GM19328 (cell line): ENCODE results near the gene IBSP.

Source experiments
- ATAC-seq: cut with Tn5 transposase; IDR thresholded peaks from one replicate; pipeline ENCODE4 v1.9.1; 2021; ENCODE audit warnings: mild to moderate bottlenecking, moderate library complexity; ENCODE audit not compliant: unreplicated experiment

Gene IBSP

DNA sequence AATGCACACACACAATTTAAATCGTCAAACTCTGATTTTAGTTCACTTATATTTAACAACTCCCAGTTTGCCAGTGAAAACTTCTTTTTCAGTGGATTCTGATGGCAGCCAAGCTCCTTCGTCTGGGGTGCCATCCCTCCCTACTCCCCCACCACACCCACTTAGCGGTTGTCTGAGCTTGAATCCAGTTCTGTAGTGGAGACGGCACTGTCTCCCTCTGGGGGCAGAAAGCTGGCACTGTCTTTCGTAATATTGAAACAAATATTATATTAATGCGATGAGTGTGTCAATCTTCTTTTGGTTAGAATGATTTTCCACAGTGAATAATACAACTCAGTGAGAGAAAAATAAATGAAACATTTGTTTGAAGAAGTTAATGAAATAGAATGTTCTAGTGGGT lies 38.9 kb downstream of the IBSP start:
- no peak for ATAC-seq

DNA sequence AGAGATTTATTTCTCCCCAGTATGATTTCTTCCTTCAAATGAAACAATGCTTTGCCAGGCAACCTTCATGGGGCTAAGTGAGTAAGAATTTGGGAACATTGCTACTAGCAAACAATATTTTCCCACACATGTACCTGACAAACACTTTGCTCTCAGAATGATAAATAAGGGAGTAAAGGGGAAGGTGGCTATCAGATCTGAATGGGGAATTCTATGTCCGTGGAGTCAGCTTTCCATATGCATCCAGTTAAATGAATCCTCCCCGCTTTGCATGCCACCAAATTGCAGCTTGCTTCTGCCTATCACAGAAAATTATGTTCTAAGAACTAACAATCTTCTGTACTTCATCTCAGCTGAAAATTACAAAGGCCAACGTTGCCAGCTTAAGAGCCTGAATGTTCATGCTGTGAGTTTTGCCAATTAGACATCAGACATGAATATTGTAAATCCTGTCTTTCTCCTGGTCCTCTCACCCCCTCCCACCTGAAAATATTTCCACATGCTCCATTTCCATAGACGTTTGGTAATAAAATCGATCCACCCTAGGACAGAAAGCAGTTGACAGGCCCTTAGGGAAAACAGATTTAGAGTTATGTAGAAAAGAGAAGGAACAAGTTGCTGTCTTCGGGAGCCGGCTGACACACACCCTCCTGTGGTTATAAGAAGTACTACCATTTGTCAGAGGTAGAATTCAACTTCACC lies 39.7 kb downstream of the IBSP start:
- peak; percentile 72 for ATAC-seq

DNA sequence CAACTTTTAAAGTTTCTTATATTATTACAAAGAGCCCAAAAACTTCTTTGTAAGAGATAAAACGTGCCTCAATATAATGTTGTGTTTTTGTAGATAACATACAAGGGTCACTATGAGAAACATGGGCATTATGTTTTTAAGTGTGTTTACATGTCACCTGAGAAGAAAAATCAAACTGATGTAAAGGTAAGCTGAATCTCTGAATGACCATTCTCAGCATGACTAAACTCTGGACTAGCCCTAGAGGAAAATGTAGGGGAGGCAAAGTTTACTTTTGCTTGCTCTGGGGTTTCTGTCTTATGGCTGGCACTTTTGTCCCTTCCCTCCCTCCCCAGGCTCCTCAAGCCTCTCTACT lies 40.2 kb downstream of the IBSP start:
- ATAC-seq = no peak

DNA sequence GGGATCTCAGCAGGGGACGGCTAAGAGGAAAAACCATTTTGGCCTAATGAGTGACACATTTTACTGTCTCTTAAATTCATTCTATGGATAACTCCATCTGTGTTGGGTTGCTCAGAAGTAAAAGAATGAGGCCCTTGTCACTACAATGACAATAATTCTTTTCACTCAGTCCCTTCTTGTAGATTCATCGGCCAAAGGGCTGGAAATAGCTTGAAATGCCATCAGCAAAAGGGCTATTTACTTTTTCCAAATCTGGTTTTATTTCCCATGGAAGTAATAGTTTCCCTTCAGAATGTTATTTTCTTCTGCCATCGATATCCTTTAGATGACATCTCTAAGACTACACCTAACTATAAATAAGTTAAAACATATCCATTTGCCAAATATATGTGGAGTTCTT lies 40.8 kb downstream of the IBSP start:
- no peak for ATAC-seq

DNA sequence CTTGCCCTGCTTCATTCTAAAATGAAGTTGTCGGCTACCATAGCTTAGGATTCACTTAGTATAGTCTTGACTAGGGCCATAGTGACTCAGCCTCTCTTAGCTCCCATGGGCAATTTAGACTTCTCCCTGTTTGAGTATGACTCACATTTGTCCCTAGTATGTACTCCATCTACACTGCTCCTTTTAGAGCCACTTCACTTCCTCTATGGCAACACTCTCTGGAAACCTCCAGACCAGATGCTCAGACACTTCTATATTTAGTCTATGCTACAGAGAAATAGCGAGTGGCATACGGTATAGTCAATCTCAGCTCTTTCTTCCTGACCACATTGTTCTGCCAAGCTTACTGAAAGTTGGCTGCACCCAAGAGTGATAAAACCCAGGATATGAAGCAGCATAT lies 44.6 kb downstream of the IBSP start:
- ATAC-seq = no peak

DNA sequence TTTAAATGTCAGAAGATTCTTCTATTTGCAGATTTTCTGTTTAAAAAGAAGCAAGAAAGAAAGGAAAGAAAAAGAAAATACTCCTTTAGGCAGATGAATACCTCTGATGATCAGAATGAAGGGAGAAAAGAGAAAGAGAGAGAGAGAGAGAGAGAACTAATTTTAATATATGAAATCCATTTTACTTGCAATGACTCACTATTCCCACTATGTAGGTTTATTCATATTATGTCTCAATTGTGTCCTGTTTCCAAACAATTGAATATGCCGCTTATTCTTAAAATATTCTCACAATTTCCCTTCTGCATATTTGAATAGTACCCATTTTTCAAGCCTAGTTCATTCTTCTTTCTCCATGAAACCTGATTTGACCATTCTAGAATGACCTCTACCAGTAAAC lies 45.1 kb downstream of the IBSP start:
- no peak for ATAC-seq

DNA sequence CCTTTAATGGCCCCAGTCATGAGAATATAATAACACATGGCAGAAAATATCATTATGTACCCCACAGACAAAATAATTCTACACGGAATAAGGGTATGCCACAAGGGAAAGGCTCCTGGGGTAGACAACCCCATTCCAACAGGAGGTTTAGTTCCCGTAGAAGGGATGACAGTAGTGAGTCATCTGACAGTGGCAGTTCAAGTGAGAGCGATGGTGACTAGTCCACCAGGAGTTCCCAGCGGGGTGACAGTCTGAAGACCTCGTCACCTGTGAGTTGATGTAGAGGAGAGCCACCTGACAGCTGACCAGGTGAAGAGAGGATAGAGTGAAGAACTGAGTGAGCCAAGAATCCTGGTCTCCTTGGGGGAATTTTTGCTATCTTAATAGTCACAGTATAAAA lies 46.9 kb downstream of the IBSP start:
- no peak for ATAC-seq

DNA sequence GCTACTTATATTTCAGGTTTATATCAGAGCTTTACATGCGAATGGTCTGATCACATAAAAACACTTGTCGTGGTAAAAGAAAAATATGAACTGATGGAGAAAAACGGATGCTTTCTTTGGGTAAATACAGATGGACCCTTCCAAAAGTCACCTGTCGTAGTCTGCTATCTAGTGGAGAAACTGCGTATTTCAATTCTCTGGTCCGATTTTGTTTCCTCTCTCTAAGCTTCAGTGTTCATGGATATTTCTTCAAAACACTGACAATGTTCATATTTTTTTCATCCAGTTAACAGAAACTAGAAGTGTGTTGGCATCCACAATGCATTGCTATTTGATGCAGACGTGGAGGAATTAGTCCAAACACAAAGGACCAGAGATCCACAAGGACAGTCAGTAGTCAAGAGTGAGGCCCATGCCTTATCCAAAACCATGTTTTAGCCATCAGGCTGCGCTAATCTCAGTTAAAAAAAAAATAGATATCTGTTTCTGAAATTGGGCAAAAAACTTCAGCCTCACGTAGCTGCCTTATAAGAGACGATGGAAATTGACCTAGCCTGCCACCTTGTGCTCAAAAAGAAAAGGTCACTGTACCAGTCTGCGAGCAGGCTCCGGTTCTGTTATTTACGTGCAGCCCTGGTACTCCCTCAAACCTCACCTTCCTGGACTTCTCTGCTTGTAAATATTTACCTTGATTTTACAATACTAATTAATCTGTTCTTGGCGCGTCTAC lies 49.4 kb downstream of the IBSP start:
- ATAC-seq = peak; percentile 80

DNA sequence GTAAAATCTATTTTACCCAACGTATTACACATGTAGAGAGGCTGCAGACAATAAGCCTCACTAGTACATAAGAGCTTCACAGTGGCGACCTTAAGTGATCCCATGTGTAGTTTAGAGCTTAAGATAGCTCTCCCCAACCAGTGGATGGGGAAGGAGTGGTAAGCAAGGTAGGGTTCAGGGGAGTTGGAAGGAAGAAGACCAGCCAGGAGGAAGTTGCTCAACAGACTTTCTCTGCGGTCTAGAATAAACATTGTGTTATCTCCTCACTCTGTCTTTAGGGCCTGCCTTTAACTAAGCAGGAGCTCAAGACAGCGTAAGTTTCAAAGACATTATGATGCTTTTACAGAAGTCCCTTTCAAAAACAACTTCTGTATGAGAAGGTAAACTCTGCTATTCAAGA lies 50.3 kb downstream of the IBSP start:
- ATAC-seq = no peak

DNA sequence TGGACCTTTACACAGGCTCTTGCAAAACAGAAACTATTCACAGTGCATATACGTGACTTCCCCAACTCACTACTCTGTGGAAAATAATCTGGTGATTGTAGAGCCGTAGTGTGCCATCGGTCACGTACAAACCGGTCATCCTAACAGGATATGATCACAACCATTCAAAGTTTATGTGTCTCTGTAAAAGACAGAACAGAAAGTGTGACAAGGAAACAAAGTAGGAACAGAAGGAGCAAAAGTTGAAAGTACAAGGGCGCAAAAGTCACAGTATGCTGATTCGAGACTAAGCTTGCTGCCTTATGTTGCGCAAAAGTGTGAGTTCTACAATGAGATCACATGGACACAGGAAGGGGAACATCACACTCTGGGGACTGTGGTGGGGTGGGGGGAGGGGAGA lies 52.0 kb downstream of the IBSP start:
- ATAC-seq = no peak

DNA sequence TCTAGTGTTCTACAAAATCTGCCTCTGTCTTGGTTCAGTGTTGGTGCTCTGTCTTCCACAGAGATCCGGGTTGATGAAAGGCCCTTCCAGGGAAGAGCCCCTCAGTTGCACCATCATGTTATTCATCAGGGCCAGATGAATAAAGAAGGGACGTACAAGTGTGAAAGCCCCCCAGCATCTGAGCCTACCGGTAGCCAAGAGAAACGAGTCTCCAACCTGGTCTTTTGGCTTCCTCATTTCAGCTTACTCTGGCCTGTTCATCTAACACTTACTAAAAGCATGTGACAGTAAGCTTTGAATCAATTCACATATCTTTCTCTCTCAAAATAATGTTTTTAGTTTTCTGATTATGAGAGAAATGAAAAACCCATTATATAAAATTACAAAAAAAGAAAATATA lies 52.6 kb downstream of the IBSP start:
- ATAC-seq = no peak

DNA sequence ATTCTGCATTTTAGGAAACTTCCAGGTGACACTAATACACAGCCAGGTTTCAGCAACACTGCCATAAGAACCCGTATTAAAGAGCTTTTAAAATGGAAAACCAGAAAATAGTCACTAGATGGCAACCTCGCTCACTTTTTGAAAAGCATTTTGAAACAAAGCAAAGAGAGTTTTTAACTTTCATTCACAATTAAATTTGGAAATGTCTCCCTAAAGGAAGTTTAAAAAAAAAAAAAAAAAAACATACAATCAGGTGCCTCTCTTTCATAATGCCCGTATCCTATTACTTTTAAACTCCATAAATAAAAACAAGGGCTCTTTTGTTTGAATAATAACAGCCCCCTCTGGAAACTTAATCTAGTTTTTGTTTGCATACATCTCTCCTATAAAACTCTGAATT lies 53.8 kb downstream of the IBSP start:
- ATAC-seq = no peak

DNA sequence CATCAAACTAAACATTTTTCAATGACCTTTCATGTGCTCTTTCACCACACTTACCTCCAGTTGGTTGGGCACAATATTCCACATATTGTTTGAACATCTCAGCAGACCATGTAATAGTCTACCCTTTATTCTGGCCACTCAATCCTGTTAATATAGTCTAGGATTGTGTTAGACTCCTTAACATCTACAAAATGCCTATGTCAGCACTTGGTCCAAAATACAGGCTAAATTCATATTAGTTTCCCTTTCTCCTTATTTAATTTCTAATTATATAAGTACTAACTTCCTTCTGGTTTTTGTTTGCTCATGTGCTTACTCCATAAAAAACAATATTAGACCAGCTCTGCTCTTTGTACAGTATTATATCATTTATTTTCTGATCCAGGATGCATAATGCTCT lies 54.5 kb downstream of the IBSP start:
- no peak for ATAC-seq

DNA sequence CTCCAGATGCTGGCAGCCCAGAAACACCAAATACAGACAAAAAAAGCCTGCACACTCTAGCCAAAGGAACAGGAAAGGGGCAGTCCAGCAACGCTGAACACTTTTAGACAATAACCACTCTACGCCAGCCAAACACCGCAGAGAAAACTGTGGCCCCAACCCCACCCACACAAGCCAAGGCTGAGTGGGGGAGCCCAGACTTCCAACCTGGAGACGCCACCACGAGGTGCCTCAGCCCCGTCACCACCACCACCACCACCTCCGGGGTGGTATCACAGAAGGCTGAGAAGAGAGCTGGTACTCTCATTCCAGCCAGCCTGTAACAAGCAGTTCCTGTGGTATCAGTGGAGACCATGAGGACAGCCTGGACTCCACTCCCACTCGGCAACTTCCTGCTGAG lies 56.2 kb downstream of the IBSP start:
- ATAC-seq = no peak

DNA sequence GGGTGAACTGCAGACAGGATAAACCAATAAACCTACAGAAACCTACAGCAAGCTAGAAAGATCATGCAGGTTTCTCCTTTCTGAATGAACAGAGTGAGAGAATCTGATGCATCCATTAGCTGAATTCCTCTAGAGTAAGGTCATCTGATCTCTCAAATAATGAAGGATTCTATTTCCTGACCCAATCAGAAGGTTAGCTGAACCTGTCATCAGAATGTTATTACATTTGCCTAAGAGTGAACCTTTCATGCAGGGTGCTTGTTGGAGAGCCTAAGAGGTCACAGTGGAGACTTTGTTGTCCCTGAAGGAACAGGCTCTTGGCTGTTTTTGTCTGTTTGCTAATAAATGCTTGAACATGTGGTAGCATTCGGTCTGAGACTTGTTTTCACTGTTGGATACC lies 57.5 kb downstream of the IBSP start:
- ATAC-seq = no peak

DNA sequence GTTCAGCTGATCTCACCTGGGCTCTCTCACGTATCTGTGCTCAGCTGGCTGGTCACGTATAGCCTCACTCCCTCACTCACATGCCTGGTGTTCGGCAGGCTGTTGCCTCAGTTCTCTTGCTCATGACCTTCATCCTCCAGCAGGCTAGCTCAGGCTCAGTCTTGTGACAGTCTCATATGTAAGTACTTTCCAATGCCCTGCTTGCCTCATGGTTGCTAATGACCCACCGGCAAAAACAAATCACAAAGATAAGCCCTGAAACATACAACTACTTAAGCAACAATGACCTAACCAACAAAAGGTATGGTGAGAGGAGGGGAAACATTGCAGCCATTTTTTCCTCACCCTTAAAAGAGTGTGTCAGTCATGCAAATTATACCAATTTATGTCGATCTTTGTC lies 58.4 kb downstream of the IBSP start:
- ATAC-seq = no peak
